HCT116 (cell line): ENCODE results near the gene SLC27A4. TPM values are rescaled to one million over a fixed set of nuclear protein-coding genes. Genes with fewer than 3 reads are reported as not detected.

Experiments used
- ATAC-seq: fragments of 200-7000 bp; cut with Tn5 transposase; 2 replicates; pipeline ENCODE4 v1.9.1; 2020; ENCODE audit warnings: mild to moderate bottlenecking, moderate library complexity
- BruUV-seq: library from RNA; stranded (reverse); fragments of 400-500 nt; replicated peaks from 2 replicates; lab custom pipeline; 2021; lab: Mats Ljungman, UMichigan
- CTCF ChIA-PET: fragments of 300-600 bp; sonication (Branson Sonifier 250); formaldehyde crosslinking; loops from one replicate; lab custom pipeline; 2021; ENCODE audit warnings: antibody characterized with exemption; lab: Charles Lee
- POLR2A ChIA-PET: fragments of 300-600, 350-600 bp; sonication (Branson Sonifier 250); formaldehyde crosslinking; loops from one replicate; lab custom pipeline; 2021; ENCODE audit warnings: antibody characterized with exemption; lab: Charles Lee
- RAD21 ChIA-PET, 2 experiments: fragments of 300-600 bp; sonication (Branson Sonifier 250); formaldehyde crosslinking; loops; one replicate each; lab custom pipeline; 2023; ENCODE audit warnings: low total read pairs in 2 of 2; ENCODE audit not compliant: uncharacterized antibody in 2 of 2, unreplicated experiment in 2 of 2, low non-redundant PET in 1 of 2; lab: Charles Lee
- DNase-seq: peaks from one replicate; pipeline ENCODE4 v3.0.0-alpha.2; 2010; ENCODE audit warnings: low read depth, low spot score
- H2AFZ ChIP-seq: fragments of 200-600 bp; shearing (Covaris generic), sonication (generic); 2 replicates; pipeline ENCODE4 v1.6.1; 2017; ENCODE audit warnings: low read depth, mixed run types, mixed read lengths, antibody characterized with exemption, low read length; ENCODE audit not compliant: poor library complexity, severe bottlenecking
- H3K27ac ChIP-seq: 2 replicates; pipeline ENCODE4 v1.5.1; 2012; ENCODE audit warnings: low read depth, low read length
- H3K27me3 ChIP-seq: fragments of 200-600 bp; sonication (generic); 2 replicates; pipeline ENCODE4 v1.6.1; 2016; ENCODE audit warnings: mixed run types, low read length, mixed read lengths; ENCODE audit not compliant: insufficient read depth
- H3K36me3 ChIP-seq, 2 experiments: fragments of 200-500 bp in 1 of 2; fragments of 200-600 bp in 1 of 2; sonication (Bioruptor generic) in 1 of 2; sonication (generic) in 1 of 2; 2 replicates each; pipeline versions ENCODE4 v1.5.1 to v1.6.1; 2014 to 2016; ENCODE audit warnings: low read length in 2 of 2, inconsistent platforms in 1 of 2, mixed read lengths in 1 of 2, mixed run types in 1 of 2; ENCODE audit not compliant: insufficient read depth in 2 of 2, control insufficient read depth in 1 of 2
- H3K4me1 ChIP-seq, 2 experiments: fragments of 200-600 bp in 1 of 2; sonication (generic) in 1 of 2; 2 replicates each; pipeline versions ENCODE4 v1.5.1 to v1.6.1; 2012 to 2017; ENCODE audit warnings: low read length in 2 of 2, inconsistent platforms in 1 of 2, mild to moderate bottlenecking in 1 of 2, mixed read lengths in 1 of 2, mixed run types in 1 of 2, moderate library complexity in 1 of 2; ENCODE audit not compliant: insufficient read depth in 2 of 2, control insufficient read depth in 1 of 2
- H3K4me2 ChIP-seq: fragments of 200-600 bp; sonication (generic); 2 replicates; pipeline ENCODE4 v1.6.1; 2017; ENCODE audit warnings: mixed run types, low read length, mixed read lengths
- H3K4me3 ChIP-seq, 2 experiments: fragments of 200-600 bp in 1 of 2; sonication (generic) in 1 of 2; replicated peaks in 1 of 2; 2 replicates each; pipeline ENCODE4 v1.5.1; 2011 to 2016; ENCODE audit warnings: low read length in 2 of 2, control low read depth in 1 of 2, low read depth in 1 of 2, mild to moderate bottlenecking in 1 of 2, mixed read lengths in 1 of 2, mixed run types in 1 of 2
- H3K79me2 ChIP-seq: fragments of 200-600 bp; sonication (generic); 2 replicates; pipeline ENCODE4 v1.6.1; 2017; ENCODE audit warnings: mild to moderate bottlenecking, mixed run types, low read length, moderate library complexity, mixed read lengths; ENCODE audit not compliant: insufficient read depth
- H3K9ac ChIP-seq: fragments of 200-600 bp; sonication (generic); 2 replicates; pipeline ENCODE4 v1.6.1; 2016; ENCODE audit warnings: low read length, mixed read lengths
- H3K9me2 ChIP-seq: fragments of 200-600 bp; sonication (generic), shearing (Covaris generic); 2 replicates; pipeline ENCODE4 v1.6.1; 2017; ENCODE audit warnings: mixed run types, mild to moderate bottlenecking, moderate library complexity; ENCODE audit not compliant: insufficient read depth
- H3K9me3 ChIP-seq, 2 experiments: fragments of 200-500 bp in 1 of 2; fragments of 200-600 bp in 1 of 2; sonication (Bioruptor generic) in 1 of 2; sonication (generic) in 1 of 2; 2 replicates each; pipeline ENCODE4 v1.6.1; 2014 to 2017; ENCODE audit warnings: low read length in 2 of 2, mixed read lengths in 2 of 2, inconsistent platforms in 1 of 2, low read depth in 1 of 2, mild to moderate bottlenecking in 1 of 2, mixed run types in 1 of 2, moderate library complexity in 1 of 2; ENCODE audit not compliant: control insufficient read depth in 1 of 2, insufficient read depth in 1 of 2
- H4K20me1 ChIP-seq: fragments of 200-600 bp; sonication (generic), shearing (Covaris generic); 2 replicates; pipeline ENCODE4 v1.6.1; 2017; ENCODE audit warnings: mixed run types, mild to moderate bottlenecking, moderate library complexity; ENCODE audit not compliant: insufficient read depth
- CBX3 ChIP-seq: IDR thresholded peaks from 2 replicates; pipeline ENCODE4 v1.6.1; 2012; ENCODE audit warnings: low read depth
- EGR1 ChIP-seq: IDR thresholded peaks from 2 replicates; pipeline ENCODE4 v1.6.1; 2012; ENCODE audit warnings: low read depth
- FOSL1 ChIP-seq: IDR thresholded peaks from 2 replicates; pipeline ENCODE4 v1.6.1; 2012; ENCODE audit warnings: low read depth
- JUND ChIP-seq: IDR thresholded peaks from 2 replicates; pipeline ENCODE4 v1.6.1; 2012
- RAD21 ChIP-seq: IDR thresholded peaks from 2 replicates; pipeline ENCODE4 v1.6.1; 2012; ENCODE audit warnings: low read depth, mild to moderate bottlenecking
- SIN3A ChIP-seq: IDR thresholded peaks from 2 replicates; pipeline ENCODE4 v1.6.1; 2012; ENCODE audit warnings: low read depth
- SP1 ChIP-seq: IDR thresholded peaks from 2 replicates; pipeline ENCODE4 v1.6.1; 2012; ENCODE audit warnings: low read depth
- TCF7L2 ChIP-seq: IDR thresholded peaks from 2 replicates; pipeline ENCODE4 v1.7.0; 2011; ENCODE audit warnings: borderline replicate concordance, inconsistent platforms; ENCODE audit not compliant: insufficient read depth, insufficient read length; ENCODE audit errors: extremely low read depth
- ZNF274 ChIP-seq: fragments of 200-500 bp; sonication (Bioruptor generic); IDR thresholded peaks from 2 replicates; pipeline ENCODE4 v1.6.1; 2014; ENCODE audit warnings: mild to moderate bottlenecking, low read depth, low read length, inconsistent platforms
- intact Hi-C: fragments of 100-400 bp; cut with micrococcal nuclease; formaldehyde crosslinking; loops from 2 replicates; pipeline ENCODE4 v1.10.0; 2022
- total RNA-seq: library from RNA; stranded (reverse); gene quantifications from one replicate; pipeline ENCODE4 v1.2.1, GENCODE V29; 2021; ENCODE audit not compliant: unreplicated experiment
- TF ChIP-seq, protein P1 (sequence below): IDR thresholded peaks from 2 replicates; pipeline ENCODE4 v1.6.1; 2012
- TF ChIP-seq, protein P2 (sequence below), 3 experiments: fragments of 200-600 bp in 1 of 3; sonication (generic) in 1 of 3; IDR thresholded peaks in 2 of 3; conservative IDR thresholded peaks in 1 of 3; 2 replicates each; pipeline ENCODE4 v1.5.1; 2012 to 2017; ENCODE audit warnings: low read depth in 2 of 3, low read length in 2 of 3, antibody characterized with exemption in 1 of 3, borderline replicate concordance in 1 of 3, control low read depth in 1 of 3, mild to moderate bottlenecking in 1 of 3, mixed read lengths in 1 of 3, mixed run types in 1 of 3, moderate library complexity in 1 of 3; ENCODE audit not compliant: insufficient read depth in 1 of 3

SLC27A4 gene
- total RNA-seq, 1 experiment from 2014 or later: 33.9 TPM

DNA sequence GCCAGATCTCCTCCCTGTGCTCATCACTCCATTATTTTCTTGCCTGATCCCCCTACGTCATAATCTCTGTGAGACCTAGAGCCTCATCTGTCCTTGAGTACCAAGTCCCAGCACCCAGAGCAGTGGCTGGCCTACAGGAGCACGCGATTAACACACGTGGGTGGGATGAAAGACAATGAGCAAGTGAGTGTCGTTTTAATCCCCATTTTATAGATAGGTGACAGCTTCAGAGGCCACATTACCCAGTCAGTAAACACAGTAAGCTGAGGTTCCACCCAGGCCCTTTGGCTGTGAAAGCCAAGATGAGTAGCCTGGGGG is 35.4 kb upstream of the SLC27A4 start:
- Histone ChIP-seq H3K4me3 (no peak overlapping the region), H3K9ac (no peak overlapping the region), H3K27ac (0 out of 2 replicates have a peak overlapping the region, but pooled peaks have one; percentile 99), H3K9me3 (no peaks in the 10 kb centered on the region), H2AFZ (no peak overlapping the region), H3K4me2 (peak overlapping the region; percentile 78), H3K27me3 (no peaks in the 10 kb centered on the region), H3K4me1 (peaks cover 48 to 62% of the 10 kb centered on the region in 2 experiments), H4K20me1 (no peaks in the 10 kb centered on the region), H3K79me2 (no peaks in the 10 kb centered on the region), H3K9me2 (no peaks in the 10 kb centered on the region), H3K36me3 (peaks cover under 1 to 10% of the 10 kb centered on the region in 2 experiments; a peak in 3 of 4 replicates)
- no peak for DNase-seq
- ChIA-PET RAD21 (interaction anchor here in 1 of 2 experiments (1.1 kb wide), 1 partner anchor 37 kb away, joined by 3 read pairs; no protein-coding TSS in a partner anchor), POLR2A (no interaction called here), CTCF (interaction anchor here (0.6 to 3.4 kb wide), 2 partner anchors 10 to 147 kb away, joined by 3 to 17 read pairs; no protein-coding TSS in a partner anchor)
- TF ChIP-seq SIN3A (no peak), RAD21 (no peak)
- TF ChIP-seq, protein P1, sequence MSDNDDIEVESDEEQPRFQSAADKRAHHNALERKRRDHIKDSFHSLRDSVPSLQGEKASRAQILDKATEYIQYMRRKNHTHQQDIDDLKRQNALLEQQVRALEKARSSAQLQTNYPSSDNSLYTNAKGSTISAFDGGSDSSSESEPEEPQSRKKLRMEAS: no peak
- intact Hi-C loops: no loop called here
- no peak for ATAC-seq
- no TSS peak for BruUV-seq

DNA sequence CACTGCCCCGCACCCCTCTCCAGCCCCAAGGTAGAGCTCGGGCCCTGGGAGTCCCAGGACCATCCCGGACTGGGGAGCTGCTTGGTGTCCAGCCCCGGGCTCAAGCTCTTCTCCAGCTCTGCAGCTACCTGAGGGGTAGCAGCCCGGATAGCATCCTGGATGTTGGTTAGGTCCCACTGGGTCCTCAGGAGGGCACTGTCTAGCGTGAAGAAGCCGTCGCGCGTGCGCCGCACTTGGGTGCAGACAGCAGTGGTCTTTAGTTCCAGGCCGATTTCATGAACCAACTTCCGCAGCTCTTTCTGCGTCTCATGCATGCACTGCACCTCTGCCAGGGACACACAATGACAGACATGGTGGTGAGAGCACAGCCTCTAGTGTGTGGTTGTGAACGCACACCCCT is 30.8 kb upstream of the SLC27A4 start:
- ChIA-PET POLR2A (no interaction called here), CTCF (interaction anchor here (1.1 kb wide), 1 partner anchor 54 kb away, joined by 3 read pairs; no protein-coding TSS in a partner anchor)

More for the DNA sequence above, 30.8 kb upstream of the SLC27A4 start:
- no peaks in the 10 kb centered on the region for H4K20me1 ChIP-seq
- BruUV-seq: no TSS peak
- no peak for ATAC-seq
- no peaks in the 10 kb centered on the region for H3K9me3 ChIP-seq
- peaks cover 43 to 51% of the 10 kb centered on the region in 2 experiments for H3K4me1 ChIP-seq
- TF ChIP-seq FOSL1 (no peak), JUND (no peak), SP1 (no peak), EGR1 (no peak), ZNF274 (no peak), TCF7L2 (no peak), CBX3 (no peak)
- TF ChIP-seq, protein P2, sequence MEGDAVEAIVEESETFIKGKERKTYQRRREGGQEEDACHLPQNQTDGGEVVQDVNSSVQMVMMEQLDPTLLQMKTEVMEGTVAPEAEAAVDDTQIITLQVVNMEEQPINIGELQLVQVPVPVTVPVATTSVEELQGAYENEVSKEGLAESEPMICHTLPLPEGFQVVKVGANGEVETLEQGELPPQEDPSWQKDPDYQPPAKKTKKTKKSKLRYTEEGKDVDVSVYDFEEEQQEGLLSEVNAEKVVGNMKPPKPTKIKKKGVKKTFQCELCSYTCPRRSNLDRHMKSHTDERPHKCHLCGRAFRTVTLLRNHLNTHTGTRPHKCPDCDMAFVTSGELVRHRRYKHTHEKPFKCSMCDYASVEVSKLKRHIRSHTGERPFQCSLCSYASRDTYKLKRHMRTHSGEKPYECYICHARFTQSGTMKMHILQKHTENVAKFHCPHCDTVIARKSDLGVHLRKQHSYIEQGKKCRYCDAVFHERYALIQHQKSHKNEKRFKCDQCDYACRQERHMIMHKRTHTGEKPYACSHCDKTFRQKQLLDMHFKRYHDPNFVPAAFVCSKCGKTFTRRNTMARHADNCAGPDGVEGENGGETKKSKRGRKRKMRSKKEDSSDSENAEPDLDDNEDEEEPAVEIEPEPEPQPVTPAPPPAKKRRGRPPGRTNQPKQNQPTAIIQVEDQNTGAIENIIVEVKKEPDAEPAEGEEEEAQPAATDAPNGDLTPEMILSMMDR (IDR thresholded peaks at IDR 0.05 in 2 of 3, conservative IDR thresholded peaks at IDR 0.05 in 1 of 3; ENCODE audit: borderline replicate concordance in 1 of 3, insufficient read depth in 1 of 3, low read depth in 2 of 3, low read length in 2 of 3): no peak
- TF ChIP-seq, protein P1: no peak
- RAD21 ChIA-PET: no interaction called here
- H3K4me3 ChIP-seq: no peak overlapping the region
- H3K4me2 ChIP-seq: no peak overlapping the region
- no peaks in the 10 kb centered on the region for H3K9me2 ChIP-seq
- DNase-seq: no peak
- H3K27me3 ChIP-seq: no peaks in the 10 kb centered on the region
- no peak overlapping the region for H3K9ac ChIP-seq
- peak overlapping the region; percentile 99; the same call in 1 of the 2 replicates for H3K27ac ChIP-seq
- H2AFZ ChIP-seq: no peak overlapping the region
- H3K36me3 ChIP-seq: peaks cover 8 to 23% of the 10 kb centered on the region in 2 experiments; a peak in 3 of 4 replicates
- intact Hi-C loops: no loop called here
- H3K79me2 ChIP-seq: no peaks in the 10 kb centered on the region
